NB4 (cell line): ENCODE results near the gene SMYD5.

ENCODE experiments used
- MAX ChIP-seq: IDR thresholded peaks from 2 replicates; pipeline ENCODE4 v1.6.1; 2011; ENCODE audit warnings: low read depth, low read length
- POLR2A ChIP-seq: IDR thresholded peaks from 2 replicates; pipeline ENCODE4 v1.6.1; 2011; ENCODE audit warnings: mild to moderate bottlenecking; ENCODE audit not compliant: insufficient read length; ENCODE audit errors: extremely low read depth
- TF ChIP-seq, protein P1 (sequence below): IDR thresholded peaks from one replicate; pipeline ENCODE4 v1.5.1; 2012; ENCODE audit warnings: low read depth, low read length

- TF ChIP-seq, protein P1, sequence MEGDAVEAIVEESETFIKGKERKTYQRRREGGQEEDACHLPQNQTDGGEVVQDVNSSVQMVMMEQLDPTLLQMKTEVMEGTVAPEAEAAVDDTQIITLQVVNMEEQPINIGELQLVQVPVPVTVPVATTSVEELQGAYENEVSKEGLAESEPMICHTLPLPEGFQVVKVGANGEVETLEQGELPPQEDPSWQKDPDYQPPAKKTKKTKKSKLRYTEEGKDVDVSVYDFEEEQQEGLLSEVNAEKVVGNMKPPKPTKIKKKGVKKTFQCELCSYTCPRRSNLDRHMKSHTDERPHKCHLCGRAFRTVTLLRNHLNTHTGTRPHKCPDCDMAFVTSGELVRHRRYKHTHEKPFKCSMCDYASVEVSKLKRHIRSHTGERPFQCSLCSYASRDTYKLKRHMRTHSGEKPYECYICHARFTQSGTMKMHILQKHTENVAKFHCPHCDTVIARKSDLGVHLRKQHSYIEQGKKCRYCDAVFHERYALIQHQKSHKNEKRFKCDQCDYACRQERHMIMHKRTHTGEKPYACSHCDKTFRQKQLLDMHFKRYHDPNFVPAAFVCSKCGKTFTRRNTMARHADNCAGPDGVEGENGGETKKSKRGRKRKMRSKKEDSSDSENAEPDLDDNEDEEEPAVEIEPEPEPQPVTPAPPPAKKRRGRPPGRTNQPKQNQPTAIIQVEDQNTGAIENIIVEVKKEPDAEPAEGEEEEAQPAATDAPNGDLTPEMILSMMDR, result no peak
- TF ChIP-seq MAX (no peak), POLR2A (no peak)
Observed at GRCh38 chr2:73264332-73264606, 50.2 kb downstream of the SMYD5 start.
